Stimulated activated CD4-positive, alpha-beta T cell treated with anti-CD3 and anti-CD28 coated beads, Interleukin-2, amount 100 ng/mL, for 48 hours (primary cell): ENCODE measurements around the gene ADPGK.
"Not testable (repeated sequence)": the region's sequence is repeated elsewhere in the genome, so short reads cannot be mapped to it uniquely, and the experiment has no call there.

Experiments
- DNase-seq, 2 donors: peaks; one replicate each; pipeline ENCODE4 v3.0.0-alpha.2; 2020

Gene ADPGK

DNA sequence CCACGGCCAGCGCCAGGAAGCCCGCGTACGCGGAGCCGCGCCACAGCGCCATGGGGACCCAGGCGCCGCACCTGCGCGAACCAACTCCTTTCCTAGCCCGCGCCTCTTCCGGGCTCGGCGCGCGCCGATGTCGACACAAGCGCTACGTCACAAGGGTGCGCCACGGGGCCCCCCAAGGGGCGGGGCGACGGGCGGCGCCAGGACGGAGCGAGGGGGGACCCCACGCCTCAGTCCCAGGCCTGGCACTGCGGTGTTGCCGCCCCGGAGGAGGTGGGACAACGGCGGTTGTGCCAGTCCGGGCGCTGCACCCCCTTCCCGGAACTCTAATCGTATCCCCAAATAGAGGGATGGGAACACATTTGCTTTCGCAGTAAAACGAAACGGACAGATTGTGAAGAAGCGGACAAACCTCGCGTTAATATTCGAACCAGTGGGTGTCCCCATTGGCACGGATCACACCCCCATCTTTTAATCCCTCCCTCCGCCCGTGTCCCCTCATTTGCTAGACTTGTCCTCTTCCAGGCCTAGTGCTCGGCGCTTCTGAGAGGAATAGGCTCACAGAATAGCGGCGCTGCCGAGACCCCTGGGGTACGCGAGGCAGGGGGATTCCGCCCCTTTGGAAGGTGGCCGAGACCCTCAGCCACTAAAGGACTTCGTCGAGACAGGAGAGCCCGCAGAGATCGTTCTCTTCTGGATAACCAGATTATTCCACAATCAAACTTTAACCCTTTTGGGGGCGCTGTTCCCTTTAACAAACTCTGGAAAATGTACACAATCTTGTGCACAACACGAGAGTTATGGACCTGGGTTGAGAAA lies at the start of gene ADPGK:
Gene ADPGK (minus strand): TSS at position 119 of the 816 bp plus-strand sequence. CDS start 67 bp downstream, at position 52.
- DNase-seq: peak; percentile 94 to 95

DNA sequence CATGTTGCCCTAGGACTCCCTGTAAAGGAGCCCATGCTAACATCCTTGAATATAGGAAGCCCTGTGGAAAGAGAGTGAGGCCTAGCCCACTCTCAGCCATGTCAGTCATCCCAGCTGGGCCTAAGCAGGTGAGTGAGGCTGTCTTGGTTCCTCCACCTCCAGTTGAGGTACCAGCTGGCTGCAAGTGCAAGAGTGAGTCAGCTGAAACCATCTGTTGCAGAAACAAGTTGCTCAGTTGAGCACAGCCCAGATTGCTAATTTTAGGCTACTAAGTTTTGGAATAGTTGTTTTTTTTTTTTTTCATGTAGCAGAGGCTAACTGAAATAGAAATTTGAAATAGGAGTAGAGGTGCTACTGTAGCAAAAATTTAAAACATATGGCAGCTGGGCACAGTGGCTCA lies 43.7 kb upstream of the ADPGK start:
- no peak for DNase-seq

DNA sequence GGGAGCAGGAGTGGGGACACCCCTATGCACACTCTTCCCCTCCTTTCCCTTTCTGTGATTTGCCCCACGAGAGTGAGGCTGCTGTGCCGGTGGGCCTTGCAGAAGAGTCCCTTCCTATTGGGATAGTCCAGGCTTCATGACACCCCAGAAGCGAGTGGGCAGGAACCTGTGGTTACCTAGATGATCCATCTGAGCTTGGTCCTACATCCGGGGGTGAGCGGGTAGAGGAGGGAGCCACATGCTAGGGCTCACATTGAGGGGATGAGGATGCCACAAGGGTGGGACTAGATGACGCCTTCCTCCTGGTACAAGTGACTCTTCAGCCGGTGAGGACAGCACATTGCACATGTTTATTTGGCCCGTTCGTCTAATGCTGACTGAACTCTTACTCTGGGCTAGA lies 43.1 kb upstream of the ADPGK start:
- DNase-seq: no peak

DNA sequence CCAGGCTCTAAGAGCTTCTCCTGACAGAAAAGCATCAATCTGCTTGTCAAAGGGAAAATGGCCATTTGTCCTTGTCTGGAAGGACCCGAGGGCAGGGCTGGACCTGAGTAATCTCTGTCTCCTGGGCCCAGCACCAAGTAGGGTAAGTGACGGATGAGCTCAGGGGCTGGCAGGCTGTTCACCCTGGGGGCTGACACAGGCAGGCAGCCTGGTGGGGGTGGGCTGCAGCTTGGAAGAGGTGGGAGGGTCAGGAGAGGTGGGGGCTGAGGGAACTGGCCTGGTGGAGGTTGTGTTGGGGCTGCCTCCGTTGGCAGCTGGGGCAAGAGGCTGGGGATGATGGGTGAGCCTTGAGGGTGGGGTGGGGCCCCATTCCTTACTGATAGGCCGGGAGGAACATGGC lies 42.3 kb upstream of the ADPGK start:
- no peak for DNase-seq

DNA sequence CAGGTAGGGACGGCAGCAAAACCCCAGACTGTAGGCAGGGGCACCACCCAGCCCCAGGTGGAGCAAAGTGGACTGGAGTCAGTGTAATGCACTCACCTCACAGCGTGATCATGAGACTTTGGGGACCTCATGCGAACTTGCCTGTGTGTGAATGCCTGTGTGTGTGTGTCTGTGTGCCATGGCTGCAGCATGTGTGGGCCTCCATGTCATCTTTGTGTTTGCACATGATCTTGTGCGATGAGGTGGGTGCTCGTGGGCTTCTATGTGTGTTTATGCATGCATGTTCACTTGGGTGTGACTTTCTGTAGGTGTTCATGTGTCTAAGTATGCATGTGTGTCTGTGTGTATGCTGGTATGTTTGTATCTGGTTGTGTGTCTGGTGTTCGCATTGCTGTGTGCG lies 41.2 kb upstream of the ADPGK start:
- no peak for DNase-seq

DNA sequence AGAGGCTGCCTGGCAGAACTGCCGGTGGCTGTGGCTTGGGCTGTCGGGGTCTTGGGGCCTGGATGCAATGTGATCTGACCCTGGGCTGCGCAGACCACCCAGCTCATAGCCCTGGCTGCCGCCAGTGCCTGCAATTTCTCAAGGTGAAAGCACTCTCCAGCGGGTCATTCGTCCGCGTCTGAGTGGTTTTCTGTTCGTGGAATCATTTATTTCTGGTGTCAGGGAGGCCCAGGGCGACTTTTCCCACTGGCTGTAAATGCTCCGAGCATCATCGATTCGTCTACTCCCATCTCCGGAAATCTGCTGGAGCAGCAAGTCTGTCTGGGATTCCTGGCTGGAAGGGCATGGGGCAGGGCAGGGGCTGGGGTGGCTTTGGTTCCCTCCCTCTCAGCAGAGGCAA lies 40.6 kb upstream of the ADPGK start:
- DNase-seq: no peak

DNA sequence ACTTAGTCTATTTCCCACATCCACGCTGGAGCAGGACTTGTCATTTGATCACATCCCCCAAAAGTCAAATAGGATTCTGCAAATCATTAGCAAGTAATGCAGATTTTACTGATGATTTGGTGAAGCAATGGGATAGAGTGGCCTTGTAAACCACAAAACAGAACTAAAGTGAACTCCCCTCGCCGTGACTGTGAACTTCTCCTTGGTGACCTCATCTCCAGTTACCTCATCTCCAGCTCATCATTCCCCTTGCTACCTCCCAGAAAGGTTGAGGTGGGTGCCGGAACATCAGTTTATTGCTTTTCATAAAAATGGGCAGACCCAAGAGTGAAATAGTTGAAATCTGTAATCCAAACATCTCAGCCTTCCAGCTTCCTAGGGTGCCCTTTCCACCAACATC lies 36.7 kb upstream of the ADPGK start:
- no peak for DNase-seq

DNA sequence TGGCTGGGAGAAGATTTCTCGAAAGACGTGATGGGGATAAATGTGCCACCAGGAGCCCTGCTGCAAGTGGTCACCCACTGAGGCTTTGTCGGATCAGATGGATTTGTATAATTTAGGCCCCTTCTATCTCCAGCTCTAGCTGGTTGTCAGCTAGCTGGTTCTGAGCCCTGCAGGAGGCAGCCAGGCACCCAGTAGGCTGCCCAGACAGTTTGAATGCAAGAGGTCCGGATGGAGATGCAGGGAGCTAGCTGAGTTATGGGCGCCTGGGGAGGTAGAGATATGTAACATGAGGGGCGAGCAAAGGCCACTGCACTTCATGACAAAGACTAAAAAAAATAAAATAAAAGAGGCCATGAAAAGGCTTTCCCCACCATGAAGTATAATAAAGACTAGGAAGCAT lies 35.1 kb upstream of the ADPGK start:
- DNase-seq: no peak

DNA sequence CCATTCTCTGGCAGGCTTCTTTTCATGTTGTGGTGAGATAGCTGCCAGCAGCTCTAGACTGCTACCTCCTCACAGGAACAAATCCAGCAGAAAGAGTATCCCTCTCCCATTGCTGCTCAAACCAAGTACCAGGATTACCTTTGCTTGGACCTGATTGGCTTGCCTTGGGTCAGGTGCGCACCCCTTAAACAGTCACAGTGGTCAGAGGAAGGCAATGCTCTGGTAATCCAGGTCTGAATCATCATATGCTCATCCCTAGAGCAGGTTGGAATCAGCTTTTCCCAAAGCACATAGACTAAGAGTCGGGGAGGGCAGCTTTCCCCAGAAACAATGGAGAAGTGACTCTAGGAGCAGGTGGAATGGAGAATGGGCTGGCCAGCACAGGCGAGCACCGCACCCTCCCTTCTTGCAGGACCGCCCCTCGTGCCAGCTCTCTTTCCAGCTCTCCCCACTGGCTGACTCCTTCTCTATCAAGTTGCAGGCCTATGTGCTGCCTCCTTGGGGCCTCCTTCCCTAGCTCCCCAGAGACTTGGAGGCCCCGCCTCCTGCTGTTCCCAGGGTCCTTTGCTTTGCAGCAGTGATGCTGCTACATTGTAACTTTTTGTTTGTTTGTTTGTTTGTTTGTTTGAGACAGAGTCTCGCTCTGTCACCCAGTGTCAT lies 29.9 kb upstream of the ADPGK start:
- DNase-seq: no peak

DNA sequence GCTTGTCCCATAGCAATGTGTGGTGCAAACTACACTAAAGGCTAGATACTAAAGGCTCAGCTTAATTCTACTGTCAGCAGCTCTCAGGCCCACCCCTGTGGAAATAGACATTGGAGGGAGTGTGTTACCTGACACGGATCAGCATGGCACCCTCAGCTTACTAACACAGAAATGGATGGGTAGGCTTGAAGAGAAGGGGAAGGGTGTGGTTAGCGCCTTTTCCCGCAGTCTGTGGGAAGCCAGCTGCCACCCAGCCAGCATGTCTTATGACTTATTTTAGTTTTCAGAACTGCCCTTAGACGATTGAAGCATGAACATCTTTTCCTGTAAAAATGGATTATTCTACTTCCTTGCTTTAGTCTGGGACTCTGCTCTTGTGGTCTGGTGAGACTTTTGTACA lies 25.8 kb upstream of the ADPGK start:
- DNase-seq: no peak

DNA sequence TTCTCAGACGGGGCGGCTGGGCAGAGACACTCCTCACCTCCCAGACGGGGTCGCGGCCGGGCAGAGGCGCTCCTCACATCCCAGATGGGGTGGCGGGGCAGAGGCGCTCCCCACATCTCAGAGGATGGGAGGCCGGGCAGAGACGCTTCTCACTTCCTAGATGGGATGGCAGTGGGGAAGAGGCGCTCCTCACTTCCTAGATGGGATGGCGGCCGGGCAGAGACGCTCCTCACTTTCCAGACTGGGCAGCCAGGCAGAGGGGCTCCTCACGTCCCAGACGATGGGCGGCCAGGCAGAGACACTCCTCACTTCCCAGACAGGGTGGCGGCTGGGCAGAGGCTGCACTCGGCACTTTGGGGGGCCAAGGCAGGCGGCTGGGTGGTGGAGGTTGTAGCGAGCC lies 23.8 kb upstream of the ADPGK start:
- not testable (repeated sequence) for DNase-seq

DNA sequence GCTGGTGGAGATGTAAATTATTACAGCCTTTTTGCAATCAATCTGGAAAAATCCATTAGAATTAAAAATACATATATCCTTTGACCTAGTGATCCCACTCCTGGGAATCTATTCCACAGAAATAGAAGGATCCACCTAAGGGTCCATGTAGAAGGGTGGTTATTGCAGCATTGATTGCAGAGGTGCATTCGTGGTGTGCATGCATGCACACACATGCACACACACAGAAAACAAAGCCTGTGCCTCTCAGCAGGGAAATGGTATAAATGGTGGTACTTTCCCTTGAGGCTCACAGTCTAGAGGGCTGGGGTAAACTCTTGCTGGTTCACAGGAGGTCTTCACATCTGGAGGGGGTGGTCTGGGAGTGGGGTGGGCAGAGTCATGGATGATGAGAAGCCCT lies 19.4 kb upstream of the ADPGK start:
- no peak for DNase-seq

DNA sequence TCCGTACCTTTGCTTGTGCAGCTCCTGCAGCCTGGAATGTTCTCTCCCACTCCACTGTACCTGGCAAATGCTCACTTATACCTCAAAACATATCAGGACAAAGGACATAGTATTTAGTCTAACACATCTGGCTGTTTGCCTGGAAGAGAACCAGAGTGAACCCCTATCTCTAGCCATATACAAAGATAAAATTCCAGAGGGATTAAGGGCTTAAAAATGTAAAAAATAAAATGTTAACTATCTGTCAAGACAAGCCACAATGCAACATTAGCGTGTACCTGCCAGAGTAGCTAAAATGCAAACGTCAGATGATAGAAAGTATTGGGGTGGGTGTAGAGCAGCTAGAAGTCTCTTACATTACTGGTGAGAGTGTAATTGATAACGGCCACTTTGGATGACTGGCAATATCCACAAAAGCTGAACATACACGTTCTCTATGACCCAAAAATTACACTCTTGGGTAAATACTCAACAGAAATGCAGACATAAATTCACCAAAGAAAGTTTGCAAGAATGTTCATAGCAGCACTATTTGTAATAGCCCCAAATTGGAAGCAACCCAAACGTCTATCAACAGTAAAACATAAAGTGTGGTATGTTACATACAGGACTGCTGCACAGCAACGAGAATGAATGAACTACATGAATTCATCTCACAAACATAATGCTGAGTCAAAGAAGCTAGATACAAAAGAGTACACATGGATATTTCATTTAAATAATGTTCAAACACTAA lies 18.2 kb upstream of the ADPGK start:
- DNase-seq: no peak

DNA sequence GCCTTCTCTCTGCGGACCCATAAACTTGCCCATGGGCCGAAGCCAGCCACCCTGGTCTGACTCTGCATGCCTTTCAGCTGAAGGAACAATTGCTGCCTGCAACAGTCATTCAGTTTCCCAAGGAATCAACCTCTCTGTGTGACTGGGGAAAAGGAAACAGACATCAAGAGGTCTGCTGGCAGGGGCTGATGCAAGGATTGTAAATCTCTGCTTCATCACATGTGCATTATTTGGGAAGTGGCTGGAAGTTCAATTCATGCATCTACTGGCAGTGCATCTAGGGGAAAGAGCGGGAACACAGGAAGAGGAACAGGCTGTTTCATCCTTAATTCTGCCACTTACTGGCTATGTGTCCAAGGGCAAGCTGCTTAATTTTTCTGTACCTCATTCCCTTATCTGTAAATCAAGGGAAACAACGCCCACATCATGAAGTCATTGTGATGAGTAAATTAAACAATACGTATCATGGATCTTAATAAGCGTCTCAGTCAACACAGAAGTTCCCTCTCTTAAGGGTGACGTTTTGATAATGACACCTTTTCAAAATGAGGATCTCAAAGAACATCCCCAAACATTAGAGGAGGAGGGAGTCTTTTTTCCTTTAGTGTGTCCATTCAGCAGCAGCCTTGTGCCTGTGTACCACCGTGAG lies 17.4 kb upstream of the ADPGK start:
- DNase-seq: no peak

DNA sequence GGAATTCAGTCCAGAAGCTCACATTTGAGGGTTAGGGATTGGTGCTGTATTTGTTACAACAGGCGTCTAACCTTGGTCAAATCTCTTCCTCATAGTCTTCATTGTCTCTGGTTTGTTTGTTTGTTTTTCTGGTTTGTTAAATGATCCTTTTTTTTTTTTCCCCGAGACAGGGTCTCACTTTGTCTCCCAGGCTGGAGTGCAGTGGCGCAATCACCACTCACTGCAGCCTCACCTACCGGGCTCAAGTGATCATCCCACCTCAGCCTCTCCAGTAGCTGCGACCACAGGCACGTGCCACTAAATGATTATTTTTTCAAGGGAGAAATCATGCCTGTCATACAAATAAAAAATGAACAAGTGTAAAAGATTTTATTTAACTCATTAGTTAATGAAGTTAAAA lies 14.3 kb upstream of the ADPGK start:
- DNase-seq: no peak

DNA sequence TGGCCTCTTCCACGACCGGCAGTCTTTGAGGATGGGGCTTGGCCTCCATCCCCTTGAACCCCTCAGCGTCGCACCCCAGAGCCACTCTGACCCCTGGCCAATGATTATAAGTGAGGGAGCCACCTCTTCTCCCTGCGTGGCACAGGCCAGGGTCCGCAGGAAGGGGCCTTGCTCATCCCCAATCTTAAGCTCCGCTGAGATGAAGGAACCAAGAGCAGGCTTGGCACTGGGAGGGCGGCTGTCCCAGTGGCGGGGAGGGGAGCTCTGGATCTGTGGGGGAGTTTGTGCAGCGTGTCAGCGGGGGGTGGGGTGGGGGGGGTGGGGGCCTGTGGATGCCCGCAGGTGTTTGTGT lies 13.8 kb upstream of the ADPGK start:
- DNase-seq: no peak

DNA sequence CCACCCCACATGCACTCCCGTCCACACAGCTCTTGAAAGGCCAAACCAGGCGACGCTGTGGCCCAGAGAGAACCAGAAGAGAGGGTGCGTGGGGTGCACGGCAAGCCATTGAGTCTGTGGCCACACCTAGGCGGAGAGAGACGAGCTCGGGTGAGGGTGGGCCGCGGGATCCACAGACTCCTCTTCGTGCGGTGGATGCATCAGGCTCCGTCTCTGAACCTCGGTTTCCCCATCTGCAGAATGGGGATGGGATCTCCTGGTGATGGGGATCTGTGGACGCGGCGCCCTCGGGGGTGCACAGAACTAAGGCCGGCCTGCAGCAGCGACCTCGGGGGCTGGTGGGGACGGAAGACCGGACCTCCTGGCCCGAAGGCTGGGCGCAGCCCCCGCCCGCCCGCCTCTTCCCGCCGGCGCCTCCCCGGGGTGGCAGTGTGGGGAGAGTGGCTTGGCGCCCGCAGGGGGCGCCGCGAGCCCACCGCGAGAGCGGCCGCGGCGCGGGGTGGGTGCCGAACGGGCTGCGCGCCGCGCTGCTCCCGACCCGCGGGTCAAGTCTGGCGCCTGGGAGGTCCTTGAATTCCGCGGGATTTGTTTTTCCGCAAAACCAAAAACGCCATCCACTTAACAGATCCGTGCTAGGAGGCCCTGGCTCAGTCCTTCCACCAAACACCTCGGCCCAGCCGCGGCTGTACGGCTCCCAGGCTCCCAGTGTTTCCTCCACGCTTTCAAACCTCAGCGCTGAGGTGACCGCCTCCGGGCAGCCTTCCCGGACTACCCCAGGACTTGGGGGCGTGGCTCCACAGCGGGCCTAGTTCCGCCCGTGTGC lies 13.2 kb upstream of the ADPGK start:
- peak in 1 of 2 donors; percentile 40 for DNase-seq

DNA sequence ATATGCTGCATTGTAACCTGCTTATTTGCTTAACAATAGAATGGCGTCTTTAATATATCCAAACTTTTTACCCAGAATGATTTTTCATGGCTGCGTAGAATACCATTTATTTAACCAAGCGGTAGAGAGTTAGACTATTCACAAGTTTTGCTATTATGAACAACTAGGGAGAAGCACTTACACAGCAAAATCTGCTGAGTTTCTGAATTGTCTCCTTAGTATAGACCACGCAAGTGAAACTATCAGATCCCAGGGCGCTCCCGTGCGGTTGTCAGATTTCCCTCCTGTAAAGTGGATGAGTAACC lies 12.6 kb upstream of the ADPGK start:
- DNase-seq: no peak

DNA sequence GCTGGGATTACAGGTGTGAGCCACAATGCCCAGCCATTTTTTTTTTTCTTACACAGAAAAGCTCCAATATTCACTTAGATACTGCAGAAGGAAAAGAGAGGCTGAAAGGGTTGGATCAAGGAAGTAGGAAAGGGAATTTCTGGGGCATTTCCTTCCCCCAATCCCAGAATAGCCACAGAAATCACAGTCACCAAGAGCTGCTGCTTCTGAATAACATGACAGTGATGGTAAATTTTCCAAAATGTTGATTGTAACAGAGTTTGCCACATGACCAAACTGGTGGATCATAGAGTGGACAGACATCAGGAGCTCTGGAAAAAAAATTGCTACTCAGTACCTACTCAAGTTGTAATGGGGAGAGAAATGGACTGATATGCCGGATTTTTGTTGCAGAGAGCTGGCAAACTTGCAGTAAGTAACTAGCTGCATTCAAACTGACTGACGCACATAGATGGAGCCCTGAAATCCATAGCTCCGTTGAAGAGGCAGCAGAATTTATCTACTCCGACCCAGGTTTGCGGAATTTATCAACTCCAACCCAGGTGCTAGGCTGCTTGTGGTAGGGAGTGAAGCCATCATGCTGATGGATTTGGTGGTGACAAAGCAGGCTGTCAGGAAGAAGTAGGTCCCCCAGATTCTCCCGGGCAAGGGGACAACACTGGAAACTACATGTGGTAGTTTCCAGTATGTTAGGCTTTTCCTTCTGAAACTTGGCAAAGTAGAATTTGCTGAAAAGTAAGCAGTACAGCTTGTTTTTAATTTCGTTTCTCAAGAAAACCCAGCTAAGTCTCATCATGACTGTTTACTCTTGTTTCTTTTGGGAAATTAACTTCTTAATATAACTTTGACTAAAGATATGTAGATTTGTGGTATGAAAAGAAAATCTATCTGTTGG lies 10.5 kb upstream of the ADPGK start:
- DNase-seq: no peak

DNA sequence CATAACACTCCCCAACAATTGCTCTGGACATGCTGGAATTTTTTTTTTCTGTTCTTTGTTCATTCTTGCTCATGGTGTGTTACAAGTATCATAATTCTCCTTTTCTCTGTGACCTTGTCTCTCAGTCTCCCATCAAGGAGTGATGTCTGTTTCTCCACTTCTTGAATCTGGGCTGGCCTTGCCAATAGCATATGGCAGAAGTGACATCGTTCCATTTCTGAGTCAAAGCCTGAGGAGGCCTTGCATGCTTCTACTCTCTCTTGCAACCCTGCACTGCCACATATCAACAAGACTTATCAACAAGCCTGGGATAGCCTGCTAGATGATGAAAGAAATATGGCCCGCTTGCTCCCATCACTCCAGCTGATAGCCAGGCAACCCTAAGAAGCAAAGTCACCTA lies 8.9 kb upstream of the ADPGK start:
- DNase-seq: no peak

DNA sequence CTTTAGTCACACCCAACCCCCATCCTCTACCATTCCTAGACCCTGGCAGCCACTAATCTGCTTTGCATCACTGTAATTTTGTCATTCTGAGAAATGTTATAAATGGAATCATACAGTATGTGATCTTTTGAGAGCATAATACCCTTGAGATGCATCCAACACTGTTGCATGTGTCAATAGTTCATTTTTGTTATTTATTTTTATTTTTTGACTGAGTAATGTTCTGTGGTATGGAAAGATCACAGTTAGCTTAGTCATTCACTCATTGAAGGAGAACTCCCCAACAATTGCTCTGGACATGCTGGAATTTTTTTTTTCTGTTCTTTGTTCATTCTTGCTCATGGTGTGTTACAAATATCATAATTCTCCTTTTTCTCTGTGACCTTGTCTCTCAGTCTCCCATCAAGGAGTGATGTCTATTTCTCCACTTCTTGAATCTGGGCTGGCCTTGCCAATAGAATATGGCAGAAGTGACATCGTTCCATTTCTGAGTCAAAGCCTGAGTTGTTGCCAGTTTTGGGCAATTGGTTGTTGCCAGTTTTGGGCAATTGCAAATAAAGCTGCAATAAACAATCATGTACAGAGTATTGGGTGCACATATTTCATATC lies 6.8 kb upstream of the ADPGK start:
- DNase-seq: no peak
